Natural killer cell (primary cell): ENCODE data around the gene CHN2. TPM values are rescaled to one million over a fixed set of nuclear protein-coding genes. Genes with fewer than 3 reads are reported as not detected.

Experiments used
- ATAC-seq, 3 donors: fragments of 150-1000 bp in 2 of 3; fragments of 200-7000 bp in 1 of 3; cut with Tn5 transposase; 1 replicate in 1 of 3; 2 replicates in 2 of 3; pipeline ENCODE4 v1.10.0; 2021; ENCODE audit warnings: mild to moderate bottlenecking in 2 of 3, moderate library complexity in 2 of 3
- DNase-seq, 2 donors: peaks; one replicate each; pipeline versions ENCODE4 v3.0.0 to v3.0.0-alpha.2; 2013 to 2021; ENCODE audit warnings: mixed read lengths in 1 of 2
- H3K27ac ChIP-seq: one replicate; pipeline ENCODE4 v1.5.1; 2013; ENCODE audit warnings: mild to moderate bottlenecking, low read length
- H3K27me3 ChIP-seq: one replicate; pipeline ENCODE4 v1.6.1; 2013; ENCODE audit warnings: low read length; ENCODE audit not compliant: control insufficient read depth, insufficient read depth
- H3K36me3 ChIP-seq: one replicate; pipeline ENCODE4 v1.6.1; 2013; ENCODE audit warnings: low read length; ENCODE audit not compliant: control insufficient read depth, insufficient read depth
- H3K4me1 ChIP-seq: one replicate; pipeline ENCODE4 v1.6.1; 2013; ENCODE audit warnings: low read length; ENCODE audit not compliant: control insufficient read depth, insufficient read depth
- H3K4me3 ChIP-seq: one replicate; pipeline ENCODE4 v1.5.1; 2013; ENCODE audit warnings: low read length
- H3K9me3 ChIP-seq: one replicate; pipeline ENCODE4 v1.6.1; 2013; ENCODE audit warnings: low read length; ENCODE audit not compliant: control insufficient read depth, insufficient read depth
- H3K27ac Mint-ChIP-seq, 2 donors: one replicate each; pipeline ENCODE4 v1.8.0; 2022; ENCODE audit warnings: mild to moderate bottlenecking in 2 of 2, mixed read lengths in 2 of 2, moderate library complexity in 1 of 2
- H3K27me3 Mint-ChIP-seq, 2 donors: one replicate each; pipeline ENCODE4 v1.8.0; 2022; ENCODE audit warnings: low read depth in 2 of 2, mixed read lengths in 2 of 2
- H3K36me3 Mint-ChIP-seq: one replicate; pipeline ENCODE4 v1.8.0; 2022; ENCODE audit warnings: mixed read lengths
- H3K4me1 Mint-ChIP-seq, 2 donors: one replicate each; pipeline ENCODE4 v1.8.0; 2022; ENCODE audit warnings: mixed read lengths in 2 of 2
- H3K4me3 Mint-ChIP-seq: one replicate; pipeline ENCODE4 v1.8.0; 2022; ENCODE audit warnings: mild to moderate bottlenecking, moderate library complexity, mixed read lengths
- H3K9me3 Mint-ChIP-seq, 2 donors: one replicate each; pipeline ENCODE4 v1.8.0; 2022; ENCODE audit warnings: mixed read lengths in 2 of 2
- CTCF ChIP-seq: fragments of 200-600 bp; IDR thresholded peaks from one replicate; pipeline ENCODE4 v1.8.0; 2022; ENCODE audit warnings: antibody characterized with exemption
- WGBS: methylation state at CpG from one replicate; pipeline ENCODE4 v1.1.7; 2013; ENCODE audit warnings: missing lambda C conversion rate; ENCODE audit not compliant: insufficient coverage; 5-methylcytosine and 5-hydroxymethylcytosine counted together
- intact Hi-C: fragments of 100-400 bp; cut with micrococcal nuclease; formaldehyde crosslinking; loops from one replicate; pipeline ENCODE4 v1.14.2; 2022
- total RNA-seq, 4 donors: library from RNA; stranded (reverse); fragments of 120-200 nt in 1 of 4; gene quantifications; one replicate each; pipeline versions ENCODE4 v1.2.3 to v1.2.4, GENCODE V29; 2013 to 2022

CHN2 gene
- total RNA-seq, 3 donors from 2014 or later (not counting 1 experiment from before 2014, with no cell fraction given) = 23.2 to 40.6 (median 30.2) TPM

DNA sequence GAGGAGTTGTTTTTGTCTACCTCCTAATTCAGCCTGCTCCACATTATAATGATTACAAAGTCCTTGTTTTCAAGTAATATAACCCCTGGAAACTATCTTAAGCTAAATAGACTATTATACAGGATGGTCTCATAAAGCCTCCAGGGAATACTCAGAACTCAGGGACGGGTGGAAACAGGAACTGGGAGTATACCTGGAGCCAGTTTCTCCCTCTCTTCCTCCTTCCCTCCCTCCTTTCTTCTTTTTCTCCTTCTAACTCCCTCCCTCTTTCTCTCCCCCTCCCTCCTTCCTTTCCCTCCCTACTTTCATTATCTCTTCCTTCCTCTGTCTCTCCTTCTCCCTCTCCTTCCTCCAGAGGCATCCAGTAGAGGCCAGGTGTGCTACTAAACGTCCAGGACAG lies 292.8 kb downstream of the CHN2 start:
- no peak for TF ChIP-seq CTCF
- intact Hi-C loops = no loop called here
- no peaks in the 10 kb centered on the region for H3K9me3 ChIP-seq
- Mint-ChIP-seq H3K4me3 (no peak overlapping the region), H3K36me3 (no peaks in the 10 kb centered on the region), H3K27me3 (no peaks in the 10 kb centered on the region), H3K9me3 (no peaks in the 10 kb centered on the region), H3K27ac (peak overlapping the region in 1 of 2 donors; percentile 17), H3K4me1 (peaks cover 8 to 13% of the 10 kb centered on the region in 2 donors)
- H3K36me3 ChIP-seq = no peaks in the 10 kb centered on the region
- no peak overlapping the region for H3K27ac ChIP-seq
- H3K4me3 ChIP-seq = no peak overlapping the region
- H3K4me1 ChIP-seq = peaks cover 9% of the 10 kb centered on the region
- ATAC-seq = no peak
- H3K27me3 ChIP-seq = no peaks in the 10 kb centered on the region
- 28% methylated on average over 2 of the region's 2 CpGs for WGBS
- no peak for DNase-seq

DNA sequence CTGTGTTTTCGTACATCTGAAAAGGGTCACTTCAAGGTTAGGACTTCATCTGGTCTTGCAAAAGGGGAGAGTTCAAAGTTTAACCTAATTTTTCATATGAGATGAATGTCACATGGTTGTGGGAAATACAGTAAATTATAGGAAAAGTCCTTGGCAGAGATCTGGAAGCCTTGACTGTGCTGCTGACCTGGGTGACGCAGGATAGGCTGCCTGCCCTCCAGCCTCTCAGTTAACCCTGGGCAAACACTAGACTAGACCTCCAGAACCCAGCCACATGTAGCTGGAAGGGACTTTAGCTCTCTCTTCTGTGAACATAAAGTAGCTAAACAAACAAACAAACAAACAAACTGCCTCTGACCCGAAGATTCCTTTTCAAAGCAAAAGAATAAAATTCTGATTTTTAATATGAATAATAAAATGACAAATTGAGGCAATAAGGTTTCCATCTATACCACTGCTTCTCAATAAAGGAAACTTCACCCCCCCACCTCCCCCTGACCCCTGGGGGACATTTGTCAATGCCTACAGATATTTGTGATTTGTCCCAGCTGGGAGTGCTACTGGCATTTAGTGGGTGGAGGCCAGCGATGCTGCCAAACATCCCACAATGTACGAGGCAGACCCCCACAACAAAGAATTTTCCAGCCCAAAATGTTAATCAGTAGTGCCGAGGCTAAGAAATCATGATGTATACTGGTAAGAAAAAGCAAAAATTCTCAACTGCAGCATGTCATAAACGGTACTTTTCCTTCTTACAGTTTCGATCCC lies 293.8 kb downstream of the CHN2 start:
- no peaks in the 10 kb centered on the region for H3K27me3 Mint-ChIP-seq
- intact Hi-C loops = no loop called here
- no peaks in the 10 kb centered on the region for H3K36me3 ChIP-seq
- H3K4me1 Mint-ChIP-seq = peaks cover 8 to 13% of the 10 kb centered on the region in 2 donors
- ATAC-seq (no peak), DNase-seq (no peak)
- H3K9me3 ChIP-seq = no peaks in the 10 kb centered on the region
- H3K4me3 Mint-ChIP-seq = no peak overlapping the region
- no peaks in the 10 kb centered on the region for H3K27me3 ChIP-seq
- no peak overlapping the region for H3K27ac Mint-ChIP-seq
- no peak overlapping the region for H3K27ac ChIP-seq
- no peaks in the 10 kb centered on the region for H3K9me3 Mint-ChIP-seq
- no peaks in the 10 kb centered on the region for H3K36me3 Mint-ChIP-seq
- no peak overlapping the region for H3K4me3 ChIP-seq
- no peak for TF ChIP-seq CTCF
- 87% methylated on average over 7 of the region's 8 CpGs for WGBS
- H3K4me1 ChIP-seq = peaks cover 9% of the 10 kb centered on the region

DNA sequence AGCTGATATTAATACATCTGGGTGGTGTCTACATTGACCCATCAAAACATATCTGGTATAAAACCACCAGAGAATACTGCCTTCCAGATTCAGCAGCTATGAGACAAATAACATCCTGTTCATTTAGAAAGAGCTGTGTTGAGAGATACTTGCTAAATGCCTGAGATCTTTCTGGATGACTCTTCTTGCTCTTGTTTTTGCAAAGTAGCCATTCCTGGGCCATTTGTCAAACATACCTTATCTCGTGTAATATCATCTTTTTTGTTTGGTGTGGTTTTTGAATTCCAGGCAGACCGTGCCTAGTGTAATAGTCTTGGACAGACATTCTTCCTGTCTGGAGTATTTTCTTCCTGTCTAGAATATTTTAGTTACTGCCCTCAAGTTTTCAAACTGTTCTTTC lies 294.4 kb downstream of the CHN2 start:
- 40% methylated on average over 1 of the region's 2 CpGs for WGBS
- DNase-seq = no peak

More for the DNA sequence above, 294.4 kb downstream of the CHN2 start:
- H3K4me3 Mint-ChIP-seq = no peak overlapping the region
- peaks cover 8 to 13% of the 10 kb centered on the region in 2 donors for H3K4me1 Mint-ChIP-seq
- H3K27me3 ChIP-seq = no peaks in the 10 kb centered on the region
- ATAC-seq = no peak
- TF ChIP-seq CTCF = no peak
- no peaks in the 10 kb centered on the region for H3K27me3 Mint-ChIP-seq
- intact Hi-C loops = no loop called here
- H3K27ac ChIP-seq = no peak overlapping the region
- H3K4me3 ChIP-seq = no peak overlapping the region
- no peaks in the 10 kb centered on the region for H3K9me3 ChIP-seq
- peaks cover 9% of the 10 kb centered on the region for H3K4me1 ChIP-seq
- H3K36me3 ChIP-seq = no peaks in the 10 kb centered on the region
- no peak overlapping the region for H3K27ac Mint-ChIP-seq
- no peaks in the 10 kb centered on the region for H3K9me3 Mint-ChIP-seq
- H3K36me3 Mint-ChIP-seq = no peaks in the 10 kb centered on the region
